PC-9 (cell line): Measurements from ENCODE around the gene NR1H2.
"Not testable (repeated sequence)": the region's sequence is repeated elsewhere in the genome, so short reads cannot be mapped to it uniquely, and the experiment has no call there.

ENCODE experiments used
- EZH2 ChIP-seq: fragments of 200-600 bp; sonication (generic); IDR thresholded peaks from 2 replicates; pipeline ENCODE4 v1.8.0; 2017; ENCODE audit warnings: antibody characterized with exemption, low read depth
- TF ChIP-seq, protein P1 (sequence below): fragments of 200-600 bp; sonication (generic); conservative IDR thresholded peaks from 2 replicates; pipeline ENCODE4 v1.6.1; 2017; ENCODE audit warnings: mixed run types, antibody characterized with exemption, mild to moderate bottlenecking, moderate library complexity

DNA sequence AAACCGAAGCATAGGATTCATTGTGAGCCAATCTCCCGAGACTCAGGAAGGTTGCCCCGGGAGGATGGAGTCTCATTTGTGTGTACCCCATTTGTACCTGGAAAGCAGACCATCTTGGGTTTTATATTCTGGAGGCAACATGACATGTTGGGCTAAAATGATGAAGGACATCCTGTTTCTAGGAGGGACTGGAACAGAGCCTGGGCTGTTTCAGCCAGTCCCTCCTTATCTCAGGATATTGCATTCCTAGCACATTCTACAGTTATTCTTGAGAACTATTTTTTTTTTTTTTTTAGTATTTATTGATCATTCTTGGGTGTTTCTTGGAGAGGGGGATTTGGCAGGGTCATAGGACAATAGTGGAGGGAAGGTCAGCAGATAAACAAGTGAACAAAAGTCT is 14.0 kb downstream of the NR1H2 start:
- not testable (repeated sequence) for TF ChIP-seq EZH2
- TF ChIP-seq, protein P1, sequence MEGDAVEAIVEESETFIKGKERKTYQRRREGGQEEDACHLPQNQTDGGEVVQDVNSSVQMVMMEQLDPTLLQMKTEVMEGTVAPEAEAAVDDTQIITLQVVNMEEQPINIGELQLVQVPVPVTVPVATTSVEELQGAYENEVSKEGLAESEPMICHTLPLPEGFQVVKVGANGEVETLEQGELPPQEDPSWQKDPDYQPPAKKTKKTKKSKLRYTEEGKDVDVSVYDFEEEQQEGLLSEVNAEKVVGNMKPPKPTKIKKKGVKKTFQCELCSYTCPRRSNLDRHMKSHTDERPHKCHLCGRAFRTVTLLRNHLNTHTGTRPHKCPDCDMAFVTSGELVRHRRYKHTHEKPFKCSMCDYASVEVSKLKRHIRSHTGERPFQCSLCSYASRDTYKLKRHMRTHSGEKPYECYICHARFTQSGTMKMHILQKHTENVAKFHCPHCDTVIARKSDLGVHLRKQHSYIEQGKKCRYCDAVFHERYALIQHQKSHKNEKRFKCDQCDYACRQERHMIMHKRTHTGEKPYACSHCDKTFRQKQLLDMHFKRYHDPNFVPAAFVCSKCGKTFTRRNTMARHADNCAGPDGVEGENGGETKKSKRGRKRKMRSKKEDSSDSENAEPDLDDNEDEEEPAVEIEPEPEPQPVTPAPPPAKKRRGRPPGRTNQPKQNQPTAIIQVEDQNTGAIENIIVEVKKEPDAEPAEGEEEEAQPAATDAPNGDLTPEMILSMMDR, result not testable (repeated sequence)
